ENCODE measurements around the gene LRRC23.

DNA sequence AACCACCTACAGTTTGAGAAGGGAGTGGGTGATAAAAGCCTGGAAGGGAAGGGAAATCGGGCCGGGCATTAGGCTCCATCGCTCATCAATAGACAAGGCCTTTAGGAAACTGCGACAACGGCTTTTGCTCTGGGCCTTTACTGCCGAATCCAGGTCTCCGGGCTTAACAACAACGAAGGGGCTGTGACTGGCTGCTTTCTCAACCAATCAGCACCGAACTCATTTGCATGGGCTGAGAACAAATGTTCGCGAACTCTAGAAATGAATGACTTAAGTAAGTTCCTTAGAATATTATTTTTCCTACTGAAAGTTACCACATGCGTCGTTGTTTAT is 38.7 kb downstream of the LRRC23 start:
- TF ChIP-seq POLR2A (IDR thresholded peaks at IDR 0.05) = no peak
- TF ChIP-seq CTCF (IDR thresholded peaks at IDR 0.05) = no peak

Data from Peyer's patch (tissue), 4 donors.